K562 (cell line): ENCODE measurements around the gene ZNF774. TPM values are rescaled to one million over a fixed set of nuclear protein-coding genes. Genes with fewer than 3 reads are reported as not detected.

Experiments used
- ATAC-seq: fragments of 200-7000 bp; cut with Tn5 transposase; 3 replicates; pipeline ENCODE4 v1.9.1; 2020; ENCODE audit warnings: moderate library complexity
- BruUV-seq: library from RNA; stranded (reverse); fragments of 400-500 nt; replicated peaks from 2 replicates; lab custom pipeline; 2021; lab: Mats Ljungman, UMichigan
- CTCF ChIA-PET: fragments of 300-600 bp; formaldehyde crosslinking; extraction: SDS; loops from one replicate; lab custom pipeline; 2021; ENCODE audit warnings: low intra/inter-chr PET ratio; lab: Yijun Ruan, JAX
- POLR2A ChIA-PET: fragments of 300-600, 350-650 bp; sonication (Branson Sonifier 250); formaldehyde crosslinking; extraction: SDS; loops from one replicate; lab custom pipeline; 2021; ENCODE audit warnings: antibody characterized with exemption, inconsistent platforms; lab: Yijun Ruan, JAX
- DNase-seq, 4 experiments: peaks; one replicate each; pipeline versions ENCODE4 v3.0.0 to v3.0.0-alpha.2; 2011 to 2018; ENCODE audit warnings: low spot score in 3 of 4, mixed read lengths in 3 of 4; ENCODE audit errors: extremely low read depth in 1 of 4
- FAIRE-seq: peaks from 2 replicates; lab custom pipeline; 2011; peaks lifted over from hg19 to GRCh38; lab: Jason Lieb, UNC
- H2AFZ ChIP-seq: 2 replicates; pipeline ENCODE4 v1.6.0; 2011; ENCODE audit warnings: low read depth, low read length, control low read depth, inconsistent platforms
- H3K27ac ChIP-seq: fragments of 200-600 bp; 3 replicates; pipeline ENCODE4 v1.8.0; 2011; ENCODE audit warnings: low read depth, mild to moderate bottlenecking, control low read depth, inconsistent platforms, low read length, moderate library complexity, mixed read lengths; ENCODE audit errors: extremely low read depth
- H3K27me3 ChIP-seq, 2 experiments: fragments of 300-600 bp in 1 of 2; 2 replicates in 1 of 2; 3 replicates in 1 of 2; pipeline versions ENCODE4 v1.6.0 to v1.8.0; 2011; ENCODE audit warnings: inconsistent platforms in 2 of 2, low read length in 2 of 2, mild to moderate bottlenecking in 1 of 2, mixed read lengths in 1 of 2, moderate library complexity in 1 of 2; ENCODE audit not compliant: control insufficient read depth in 2 of 2, insufficient read depth in 2 of 2
- H3K36me3 ChIP-seq: fragments of 300-600 bp; 3 replicates; pipeline ENCODE4 v1.8.0; 2011; ENCODE audit warnings: mild to moderate bottlenecking, low read length, inconsistent platforms; ENCODE audit not compliant: control insufficient read depth, insufficient read depth
- H3K4me1 ChIP-seq, 2 experiments: fragments of 200-600 bp in 1 of 2; replicated peaks in 1 of 2; 2 replicates in 1 of 2; 3 replicates in 1 of 2; pipeline versions ENCODE4 v1.5.1 to v1.8.0; 2011; ENCODE audit warnings: inconsistent platforms in 2 of 2, low read length in 2 of 2, mild to moderate bottlenecking in 1 of 2, mixed read lengths in 1 of 2, moderate library complexity in 1 of 2; ENCODE audit not compliant: control insufficient read depth in 2 of 2, insufficient read depth in 2 of 2
- H3K4me2 ChIP-seq: 2 replicates; pipeline ENCODE4 v1.6.1; 2011; ENCODE audit warnings: low read length, control low read depth, inconsistent platforms, mixed read lengths; ENCODE audit not compliant: insufficient read depth
- H3K4me3 ChIP-seq: fragments of 200-600 bp; sonication (generic), shearing (Covaris generic); 2 replicates; pipeline ENCODE4 v1.5.1; 2016; ENCODE audit warnings: control low read depth, inconsistent platforms
- H3K79me2 ChIP-seq: fragments of 200-600 bp; 3 replicates; pipeline ENCODE4 v1.8.0; 2011; ENCODE audit warnings: low read length, inconsistent platforms; ENCODE audit not compliant: control insufficient read depth, insufficient read depth
- H3K9ac ChIP-seq, 2 experiments: 2 replicates each; pipeline versions ENCODE4 v1.6.0 to v1.6.1; 2011; ENCODE audit warnings: low read depth in 2 of 2, low read length in 2 of 2, control low read depth in 1 of 2, inconsistent platforms in 1 of 2, mild to moderate bottlenecking in 1 of 2, mixed read lengths in 1 of 2; ENCODE audit not compliant: insufficient read depth in 1 of 2
- H3K9me1 ChIP-seq: one replicate; pipeline ENCODE4 v1.6.0; 2011; ENCODE audit warnings: inconsistent platforms, mild to moderate bottlenecking, low read length, moderate library complexity; ENCODE audit not compliant: control insufficient read depth, insufficient read depth
- H3K9me3 ChIP-seq: replicated peaks from 2 replicates; pipeline ENCODE4 v1.5.1; 2011; ENCODE audit warnings: low read depth, low read length, inconsistent platforms; ENCODE audit not compliant: control insufficient read depth, insufficient read depth
- H4K20me1 ChIP-seq: replicated peaks from 2 replicates; pipeline ENCODE4 v1.6.1; 2011; ENCODE audit warnings: low read length, inconsistent platforms, mixed read lengths; ENCODE audit not compliant: control insufficient read depth, insufficient read depth
- ARID1B ChIP-seq: fragments of 450-650 bp; IDR thresholded peaks from 2 replicates; pipeline ENCODE4 v1.6.1; 2016; ENCODE audit warnings: antibody characterized with exemption, mild to moderate bottlenecking, inconsistent platforms
- ATF3 ChIP-seq, 2 experiments: fragments of 450-650 bp in 1 of 2; sonication (generic) in 1 of 2; formaldehyde crosslinking in 1 of 2; IDR thresholded peaks in 1 of 2; conservative IDR thresholded peaks in 1 of 2; 2 replicates each; pipeline versions ENCODE4 v1.6.1 to v1.8.1; 2016 to 2023; ENCODE audit warnings: mild to moderate bottlenecking in 2 of 2, moderate library complexity in 2 of 2, inconsistent platforms in 1 of 2, missing genetic modification reagents in 1 of 2
- BRD9 ChIP-seq: fragments of 450-650 bp; IDR thresholded peaks from 2 replicates; pipeline ENCODE4 v1.6.1; 2018; ENCODE audit warnings: low read depth; ENCODE audit not compliant: partially characterized antibody
- C11orf30 ChIP-seq: fragments of 450-650 bp; IDR thresholded peaks from 2 replicates; pipeline ENCODE4 v1.6.1; 2016; ENCODE audit warnings: low read depth, mild to moderate bottlenecking
- CSDE1 ChIP-seq, 2 experiments: fragments of 450-650 bp; IDR thresholded peaks; 2 replicates each; pipeline ENCODE4 v1.6.1; 2016; ENCODE audit warnings: mild to moderate bottlenecking in 1 of 2
- CTBP1 ChIP-seq: fragments of 450-650 bp; IDR thresholded peaks from 2 replicates; pipeline ENCODE4 v1.6.1; 2016; ENCODE audit warnings: borderline replicate concordance
- HOXB6 ChIP-seq: fragments of 250-450 bp; sonication (Bioruptor Pico); IDR thresholded peaks from 2 replicates; pipeline ENCODE4 v1.5.1; 2022; ENCODE audit warnings: mild to moderate bottlenecking, borderline replicate concordance
- RAD51 ChIP-seq: fragments of 450-650 bp; IDR thresholded peaks from 2 replicates; pipeline ENCODE4 v1.7.1; 2016; ENCODE audit warnings: low read depth, mild to moderate bottlenecking, borderline replicate concordance
- TBL1XR1 ChIP-seq, 2 experiments: IDR thresholded peaks; 2 replicates each; pipeline ENCODE4 v1.6.1; 2012; ENCODE audit warnings: improper control_type of control experiment in 2 of 2, low read length in 2 of 2, mild to moderate bottlenecking in 1 of 2
- ZNF121 ChIP-seq: sonication (generic); formaldehyde crosslinking; conservative IDR thresholded peaks from 2 replicates; pipeline ENCODE4 v1.8.0; 2022; ENCODE audit warnings: missing genetic modification reagents
- ZNF316 ChIP-seq: fragments of 450-650 bp; IDR thresholded peaks from 2 replicates; pipeline ENCODE4 v1.6.1; 2016
- ZNF398 ChIP-seq: fragments of 250-450 bp; sonication (Bioruptor Pico); IDR thresholded peaks from 2 replicates; pipeline ENCODE4 v1.8.0; 2021; ENCODE audit warnings: moderate library complexity, mild to moderate bottlenecking, inconsistent platforms
- WGBS: fragments of 100-300 bp; shearing (Covaris generic); methylation state at CpG from one replicate; pipeline ENCODE4 v1.1.6; 2016; ENCODE audit warnings: low coverage, mixed read lengths; ENCODE audit not compliant: insufficient coverage; ENCODE audit errors: missing lambda C conversion rate; 5-methylcytosine and 5-hydroxymethylcytosine counted together
- in situ Hi-C: fragments of 300-500 bp; cut with MboI; formaldehyde crosslinking; loops from 4 replicates; pipeline ENCODE4 v1.15.0; 2018; ENCODE audit warnings: inconsistent platforms, mixed read lengths
- intact Hi-C: fragments of 100-400 bp; cut with micrococcal nuclease; formaldehyde crosslinking; loops from 2 replicates; pipeline ENCODE4 v1.14.2; 2022
- polyA plus RNA-seq, 8 experiments: library from polyadenylated mRNA; depleted of rRNA in 4 of 8; stranded (reverse) in 5 of 8; unstranded in 3 of 8; fragments of >200 nt; fragmentation: Nextera tagmentation in 2 of 8; fragmentation: Illumina TruSeq in 1 of 8; extraction: Ambion mirVana in 2 of 8; extraction: Trizol in 1 of 8; gene quantifications; 2 replicates each; pipeline versions ENCODE4 v1.2.1 to v1.2.3, GENCODE V29; 2011 to 2014; ENCODE audit warnings: inconsistent platforms in 1 of 8, missing spikeins in 1 of 8
- total RNA-seq, 7 experiments: library from RNA; depleted of rRNA in 6 of 7; stranded (reverse); fragments of >200 nt in 6 of 7; fragmentation: Illumina TruSeq in 2 of 7; extraction: Trizol in 2 of 7; gene quantifications; 2 replicates each; pipeline versions ENCODE4 v1.2.1 to v1.2.3, GENCODE V29; 2011 to 2021; ENCODE audit warnings: low replicate concordance in 1 of 7

Gene ZNF774
- total and polyA plus RNA-seq, 9 of the 15 experiments (the other 6 are each of a cell fraction or from before 2014, with no cell fraction given), result 0.32 to 2.0 (median 1.2) TPM

DNA sequence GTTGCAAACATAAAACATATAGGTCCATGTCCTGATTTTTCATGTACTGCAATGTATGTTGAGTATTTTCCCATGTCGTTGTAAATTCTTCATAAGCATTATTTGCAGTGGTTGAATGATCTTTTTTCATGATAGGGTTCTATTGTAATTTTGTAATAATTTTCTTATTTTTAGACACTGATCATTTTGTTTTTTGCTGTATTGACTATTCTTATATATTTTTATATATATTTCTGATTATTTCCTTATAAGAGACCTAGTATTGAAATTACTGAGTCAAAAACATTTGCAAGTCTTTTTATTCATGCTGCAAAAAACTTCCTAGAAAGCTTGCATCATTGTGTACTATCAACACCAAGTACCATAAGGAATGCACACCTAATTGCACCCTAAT, 31.2 kb upstream of the ZNF774 start:
- CTCF ChIA-PET, result interaction anchor here (0.8 to 4.8 kb wide), 4 partner anchors 161 to 904 kb away, joined by 3 to 64 read pairs (median 7); no protein-coding TSS in a partner anchor
- Histone ChIP-seq H3K79me2 (no peaks in the 10 kb centered on the region), H3K9ac (no peak overlapping the region), H3K9me1 (no peaks in the 10 kb centered on the region), H2AFZ (no peak overlapping the region), H3K4me3 (no peak overlapping the region), H3K9me3 (no peaks in the 10 kb centered on the region), H3K4me2 (no peak overlapping the region), H4K20me1 (no peaks in the 10 kb centered on the region), H3K36me3 (no peaks in the 10 kb centered on the region), H3K27me3 (no peaks in the 10 kb centered on the region), H3K4me1 (peaks cover 3 to 4% of the 10 kb centered on the region in 2 experiments; a peak in 2 of 5 replicates), H3K27ac (no peak overlapping the region)
- 0% methylated on average over 1 of the region's 1 CpG for WGBS
- ATAC-seq (no peak), FAIRE-seq (no peak), DNase-seq (no peak)
- POLR2A ChIA-PET, result interaction anchor here (1.1 to 1.3 kb wide), 4 partner anchors 8 to 565 kb away, joined by 3 to 6 read pairs (median 4); no protein-coding TSS in a partner anchor
- BruUV-seq, result no TSS peak
- in situ Hi-C loops (loop anchor here (10.0 to 25.0 kb wide), 2 partner anchors 284 to 916 kb away; no protein-coding TSS in a partner anchor), intact Hi-C loops (loop anchor here (1.0 to 10.0 kb wide), 5 partner anchors 27 to 564 kb away; partner anchors contain the start of gene FES)
- TF ChIP-seq ATF3 (IDR thresholded peaks at IDR 0.05) (no peak), ATF3 (CRISPR knock-in tag; conservative IDR thresholded peaks at IDR 0.05) (no peak), CTBP1 (no peak), ARID1B (no peak), ZNF398 (no peak), RAD51 (no peak), TBL1XR1 (IDR thresholded peaks at IDR 0.05; ENCODE audit: low read length in 2 of 2) (no peak), C11orf30 (peak; percentile 58; the same call in 1 of the 2 replicates), HOXB6 (CRISPR knock-in tag) (no peak), CSDE1 (IDR thresholded peaks at IDR 0.05) (no peak), ZNF316 (peak; percentile 77), BRD9 (no peak), ZNF121 (CRISPR knock-in tag) (no peak)
